ENCODE results near the gene NFIA. TPM values are rescaled to one million over a fixed set of nuclear protein-coding genes. Genes with fewer than 3 reads are reported as not detected.

Gene NFIA
- total RNA-seq, 2 donors from 2014 or later, result 17.3 to 27.3 TPM

GRCh38 chr1:61449410-61449809 lies 367.0 kb downstream of the NFIA start:
- H3K4me1 Mint-ChIP-seq (ENCODE audit: low read depth), result peaks cover 10% of the 10 kb centered on the region
- H3K27me3 Mint-ChIP-seq (ENCODE audit: low read depth), result no peaks in the 10 kb centered on the region
- DNase-seq (no peak), ATAC-seq (replicated peaks in 1 of 2) (no peak)
- H3K36me3 Mint-ChIP-seq (ENCODE audit: insufficient read depth in 2 of 2), result no peaks in the 10 kb centered on the region
- H3K27ac Mint-ChIP-seq, result no peak overlapping the region
- no peak overlapping the region for H3K4me3 Mint-ChIP-seq
- no peaks in the 10 kb centered on the region for H3K9me3 Mint-ChIP-seq

- H3K4me1 Mint-ChIP-seq (ENCODE audit: low read depth), result peaks cover 10% of the 10 kb centered on the region
- H3K4me3 Mint-ChIP-seq, result no peak overlapping the region
- H3K27ac Mint-ChIP-seq, result no peak overlapping the region
- no peaks in the 10 kb centered on the region for H3K9me3 Mint-ChIP-seq
- DNase-seq (no peak), ATAC-seq (replicated peaks in 1 of 2) (no peak)
- no peaks in the 10 kb centered on the region for H3K36me3 Mint-ChIP-seq (ENCODE audit: insufficient read depth in 2 of 2)
- no peaks in the 10 kb centered on the region for H3K27me3 Mint-ChIP-seq (ENCODE audit: low read depth)
Measured at GRCh38 chr1:61450454-61450853, 368.1 kb downstream of the NFIA start.

- no peak for ATAC-seq (replicated peaks in 1 of 2)
- no peak for DNase-seq
- Mint-ChIP-seq H3K36me3 (ENCODE audit: insufficient read depth in 2 of 2) (no peaks in the 10 kb centered on the region), H3K4me3 (no peak overlapping the region), H3K4me1 (ENCODE audit: low read depth) (peaks cover 10% of the 10 kb centered on the region), H3K9me3 (no peaks in the 10 kb centered on the region), H3K27me3 (ENCODE audit: low read depth) (no peaks in the 10 kb centered on the region), H3K27ac (no peak overlapping the region)
Measured at GRCh38 chr1:61450872-61451571, 368.7 kb downstream of the NFIA start.

GRCh38 chr1:61451572-61451968 lies 369.2 kb downstream of the NFIA start:
- H3K27me3 Mint-ChIP-seq (ENCODE audit: low read depth), result no peaks in the 10 kb centered on the region

GRCh38 chr1:61452176-61453035 lies 370.0 kb downstream of the NFIA start:
- Mint-ChIP-seq H3K36me3 (ENCODE audit: insufficient read depth in 2 of 2) (peaks cover 0 to 1% of the 10 kb centered on the region in 2 donors), H3K27ac (peak overlapping the region; percentile 13), H3K4me1 (ENCODE audit: low read depth) (peaks cover 10% of the 10 kb centered on the region), H3K27me3 (ENCODE audit: low read depth) (no peaks in the 10 kb centered on the region), H3K4me3 (peak overlapping the region in 1 of 2 donors; percentile 67), H3K9me3 (no peaks in the 10 kb centered on the region)
- ATAC-seq (replicated peaks in 1 of 2), result peak in 1 of 2 donors; percentile 26
- DNase-seq, result peak in 1 of 2 donors; percentile 1

More at GRCh38 chr1:61451572-61451968, 369.2 kb downstream of the NFIA start:
- peaks cover 10% of the 10 kb centered on the region for H3K4me1 Mint-ChIP-seq (ENCODE audit: low read depth)
- no peak for DNase-seq
- no peak overlapping the region for H3K4me3 Mint-ChIP-seq
- no peaks in the 10 kb centered on the region for H3K9me3 Mint-ChIP-seq
- no peak for ATAC-seq (replicated peaks in 1 of 2)
- H3K27ac Mint-ChIP-seq, result no peak overlapping the region
- H3K36me3 Mint-ChIP-seq (ENCODE audit: insufficient read depth in 2 of 2), result no peaks in the 10 kb centered on the region

- peak overlapping the region; percentile 13 for H3K27ac Mint-ChIP-seq
- ATAC-seq (replicated peaks in 1 of 2) (peak; percentile 90), DNase-seq (peak; percentile 72)
- H3K36me3 Mint-ChIP-seq (ENCODE audit: insufficient read depth in 2 of 2), result peaks cover 0 to 1% of the 10 kb centered on the region in 2 donors
- peaks cover 10% of the 10 kb centered on the region for H3K4me1 Mint-ChIP-seq (ENCODE audit: low read depth)
- no peaks in the 10 kb centered on the region for H3K9me3 Mint-ChIP-seq
- no peaks in the 10 kb centered on the region for H3K27me3 Mint-ChIP-seq (ENCODE audit: low read depth)
- peak overlapping the region; percentile 57 to 67 for H3K4me3 Mint-ChIP-seq
Measured at GRCh38 chr1:61453111-61453961, 371.0 kb downstream of the NFIA start.

- peaks cover 0 to 1% of the 10 kb centered on the region in 2 donors for H3K36me3 Mint-ChIP-seq (ENCODE audit: insufficient read depth in 2 of 2)
- peaks cover 10% of the 10 kb centered on the region for H3K4me1 Mint-ChIP-seq (ENCODE audit: low read depth)
- no peaks in the 10 kb centered on the region for H3K9me3 Mint-ChIP-seq
- no peak for DNase-seq
- H3K27ac Mint-ChIP-seq, result no peak overlapping the region
- H3K27me3 Mint-ChIP-seq (ENCODE audit: low read depth), result no peaks in the 10 kb centered on the region
- ATAC-seq (replicated peaks in 1 of 2), result no peak
- no peak overlapping the region for H3K4me3 Mint-ChIP-seq
Measured at GRCh38 chr1:61455400-61455799, 373.0 kb downstream of the NFIA start.

GRCh38 chr1:61457526-61458040 lies 375.2 kb downstream of the NFIA start:
- H3K4me1 Mint-ChIP-seq (ENCODE audit: low read depth), result peaks cover 10% of the 10 kb centered on the region
- H3K36me3 Mint-ChIP-seq (ENCODE audit: insufficient read depth in 2 of 2), result peaks cover 0 to 1% of the 10 kb centered on the region in 2 donors
- no peak overlapping the region for H3K4me3 Mint-ChIP-seq
- no peak overlapping the region for H3K27ac Mint-ChIP-seq
- DNase-seq, result no peak
- ATAC-seq (replicated peaks in 1 of 2), result no peak
- H3K27me3 Mint-ChIP-seq (ENCODE audit: low read depth), result no peaks in the 10 kb centered on the region
- no peaks in the 10 kb centered on the region for H3K9me3 Mint-ChIP-seq

GRCh38 chr1:61459345-61459744 lies 377.0 kb downstream of the NFIA start:
- Mint-ChIP-seq H3K4me3 (no peak overlapping the region), H3K9me3 (no peaks in the 10 kb centered on the region), H3K27ac (no peak overlapping the region), H3K36me3 (ENCODE audit: insufficient read depth in 2 of 2) (peaks cover 0 to 1% of the 10 kb centered on the region in 2 donors), H3K27me3 (ENCODE audit: low read depth) (no peaks in the 10 kb centered on the region), H3K4me1 (ENCODE audit: low read depth) (no peaks in the 10 kb centered on the region)
- no peak for ATAC-seq (replicated peaks in 1 of 2)
- no peak for DNase-seq

- no peaks in the 10 kb centered on the region for H3K4me1 Mint-ChIP-seq (ENCODE audit: low read depth)
- no peaks in the 10 kb centered on the region for H3K9me3 Mint-ChIP-seq
- no peak overlapping the region for H3K4me3 Mint-ChIP-seq
- no peak for DNase-seq
- H3K27me3 Mint-ChIP-seq (ENCODE audit: low read depth), result no peaks in the 10 kb centered on the region
- peaks cover 0 to 1% of the 10 kb centered on the region in 2 donors for H3K36me3 Mint-ChIP-seq (ENCODE audit: insufficient read depth in 2 of 2)
- no peak overlapping the region for H3K27ac Mint-ChIP-seq
- no peak for ATAC-seq (replicated peaks in 1 of 2)
Measured at GRCh38 chr1:61460191-61460590, 377.8 kb downstream of the NFIA start.

GRCh38 chr1:61461406-61462384 lies 379.3 kb downstream of the NFIA start:
- Mint-ChIP-seq H3K9me3 (no peaks in the 10 kb centered on the region), H3K36me3 (ENCODE audit: insufficient read depth in 2 of 2) (peaks cover 0 to 1% of the 10 kb centered on the region in 2 donors), H3K4me3 (no peak overlapping the region), H3K4me1 (ENCODE audit: low read depth) (no peaks in the 10 kb centered on the region), H3K27me3 (ENCODE audit: low read depth) (no peaks in the 10 kb centered on the region), H3K27ac (no peak overlapping the region)
- DNase-seq (no peak), ATAC-seq (replicated peaks in 1 of 2) (no peak)

- Mint-ChIP-seq H3K27me3 (ENCODE audit: low read depth) (no peaks in the 10 kb centered on the region), H3K36me3 (ENCODE audit: insufficient read depth in 2 of 2) (no peaks in the 10 kb centered on the region), H3K4me1 (ENCODE audit: low read depth) (no peaks in the 10 kb centered on the region), H3K9me3 (no peaks in the 10 kb centered on the region), H3K4me3 (no peak overlapping the region), H3K27ac (no peak overlapping the region)
- DNase-seq (no peak), ATAC-seq (replicated peaks in 1 of 2) (no peak)
Measured at GRCh38 chr1:61462628-61463027, 380.3 kb downstream of the NFIA start.
